Urothelium cell line (cell line): ENCODE results near the gene MUC5AC.

Experiments
- DNase-seq: peaks from one replicate; pipeline ENCODE4 v3.0.0; 2011; ENCODE audit warnings: low spot score, mixed read lengths
- FAIRE-seq: peaks from 2 replicates; lab custom pipeline; 2011; peaks lifted over from hg19 to GRCh38; lab: Jason Lieb, UNC

The MUC5AC gene

GRCh38 chr11:1120532-1121330 lies 37.0 kb upstream of the MUC5AC start:
- no peak for DNase-seq
- no peak for FAIRE-seq

- DNase-seq, result no peak
- no peak for FAIRE-seq
Observed at GRCh38 chr11:1121331-1121812, 36.4 kb upstream of the MUC5AC start.

GRCh38 chr11:1121813-1122663 lies 35.7 kb upstream of the MUC5AC start:
- DNase-seq (no peak), FAIRE-seq (no peak)

GRCh38 chr11:1122664-1123002 lies 35.1 kb upstream of the MUC5AC start:
- FAIRE-seq, result no peak
- no peak for DNase-seq

- FAIRE-seq, result no peak
- DNase-seq, result no peak
Observed at GRCh38 chr11:1123970-1124369, 33.8 kb upstream of the MUC5AC start.

GRCh38 chr11:1125803-1126202 lies 31.9 kb upstream of the MUC5AC start:
- FAIRE-seq, result no peak
- DNase-seq, result no peak

- no peak for DNase-seq
- no peak for FAIRE-seq
Observed at GRCh38 chr11:1126491-1126926, 31.2 kb upstream of the MUC5AC start.

- no peak for FAIRE-seq
- DNase-seq, result no peak
Observed at GRCh38 chr11:1126935-1127663, 30.7 kb upstream of the MUC5AC start.

GRCh38 chr11:1127664-1128162 lies 30.0 kb upstream of the MUC5AC start:
- no peak for FAIRE-seq

GRCh38 chr11:1128311-1129142 lies 29.2 kb upstream of the MUC5AC start:
- DNase-seq (no peak), FAIRE-seq (no peak)

More at GRCh38 chr11:1127664-1128162, 30.0 kb upstream of the MUC5AC start:
- no peak for DNase-seq

- DNase-seq, result no peak
- no peak for FAIRE-seq
Observed at GRCh38 chr11:1129143-1129610, 28.6 kb upstream of the MUC5AC start.

GRCh38 chr11:1129611-1130160 lies 28.1 kb upstream of the MUC5AC start:
- FAIRE-seq, result no peak
- DNase-seq, result no peak

GRCh38 chr11:1130276-1131032 lies 27.3 kb upstream of the MUC5AC start:
- DNase-seq (no peak), FAIRE-seq (no peak)

- FAIRE-seq (no peak), DNase-seq (no peak)
Observed at GRCh38 chr11:1131033-1131911, 26.5 kb upstream of the MUC5AC start.

GRCh38 chr11:1134848-1135445 lies 22.8 kb upstream of the MUC5AC start:
- FAIRE-seq, result no peak
- DNase-seq, result no peak

- DNase-seq (no peak), FAIRE-seq (no peak)
Observed at GRCh38 chr11:1138097-1138496, 19.7 kb upstream of the MUC5AC start.

- FAIRE-seq (no peak), DNase-seq (no peak)
Observed at GRCh38 chr11:1139441-1140083, 18.2 kb upstream of the MUC5AC start.
